HCT116 (cell line): ENCODE data around the gene SLCO4A1. TPM values are rescaled to one million over a fixed set of nuclear protein-coding genes. Genes with fewer than 3 reads are reported as not detected.

Experiments
- ATAC-seq: fragments of 200-7000 bp; cut with Tn5 transposase; 2 replicates; pipeline ENCODE4 v1.9.1; 2020; ENCODE audit warnings: mild to moderate bottlenecking, moderate library complexity
- BruUV-seq: library from RNA; stranded (reverse); fragments of 400-500 nt; replicated peaks from 2 replicates; lab custom pipeline; 2021; lab: Mats Ljungman, UMichigan
- CTCF ChIA-PET: fragments of 300-600 bp; sonication (Branson Sonifier 250); formaldehyde crosslinking; loops from one replicate; lab custom pipeline; 2021; ENCODE audit warnings: antibody characterized with exemption; lab: Charles Lee
- POLR2A ChIA-PET: fragments of 300-600, 350-600 bp; sonication (Branson Sonifier 250); formaldehyde crosslinking; loops from one replicate; lab custom pipeline; 2021; ENCODE audit warnings: antibody characterized with exemption; lab: Charles Lee
- RAD21 ChIA-PET, 2 experiments: fragments of 300-600 bp; sonication (Branson Sonifier 250); formaldehyde crosslinking; loops; one replicate each; lab custom pipeline; 2023; ENCODE audit warnings: low total read pairs in 2 of 2; ENCODE audit not compliant: uncharacterized antibody in 2 of 2, unreplicated experiment in 2 of 2, low non-redundant PET in 1 of 2; lab: Charles Lee
- DNase-seq: peaks from one replicate; pipeline ENCODE4 v3.0.0-alpha.2; 2010; ENCODE audit warnings: low read depth, low spot score
- H2AFZ ChIP-seq: fragments of 200-600 bp; shearing (Covaris generic), sonication (generic); 2 replicates; pipeline ENCODE4 v1.6.1; 2017; ENCODE audit warnings: low read depth, mixed run types, mixed read lengths, antibody characterized with exemption, low read length; ENCODE audit not compliant: poor library complexity, severe bottlenecking
- H3K27ac ChIP-seq: 2 replicates; pipeline ENCODE4 v1.5.1; 2012; ENCODE audit warnings: low read depth, low read length
- H3K27me3 ChIP-seq: fragments of 200-600 bp; sonication (generic); 2 replicates; pipeline ENCODE4 v1.6.1; 2016; ENCODE audit warnings: mixed run types, low read length, mixed read lengths; ENCODE audit not compliant: insufficient read depth
- H3K36me3 ChIP-seq, 2 experiments: fragments of 200-500 bp in 1 of 2; fragments of 200-600 bp in 1 of 2; sonication (Bioruptor generic) in 1 of 2; sonication (generic) in 1 of 2; 2 replicates each; pipeline versions ENCODE4 v1.5.1 to v1.6.1; 2014 to 2016; ENCODE audit warnings: low read length in 2 of 2, inconsistent platforms in 1 of 2, mixed read lengths in 1 of 2, mixed run types in 1 of 2; ENCODE audit not compliant: insufficient read depth in 2 of 2, control insufficient read depth in 1 of 2
- H3K4me1 ChIP-seq, 2 experiments: fragments of 200-600 bp in 1 of 2; sonication (generic) in 1 of 2; 2 replicates each; pipeline versions ENCODE4 v1.5.1 to v1.6.1; 2012 to 2017; ENCODE audit warnings: low read length in 2 of 2, inconsistent platforms in 1 of 2, mild to moderate bottlenecking in 1 of 2, mixed read lengths in 1 of 2, mixed run types in 1 of 2, moderate library complexity in 1 of 2; ENCODE audit not compliant: insufficient read depth in 2 of 2, control insufficient read depth in 1 of 2
- H3K4me2 ChIP-seq: fragments of 200-600 bp; sonication (generic); 2 replicates; pipeline ENCODE4 v1.6.1; 2017; ENCODE audit warnings: mixed run types, low read length, mixed read lengths
- H3K4me3 ChIP-seq, 2 experiments: fragments of 200-600 bp in 1 of 2; sonication (generic) in 1 of 2; replicated peaks in 1 of 2; 2 replicates each; pipeline ENCODE4 v1.5.1; 2011 to 2016; ENCODE audit warnings: low read length in 2 of 2, control low read depth in 1 of 2, low read depth in 1 of 2, mild to moderate bottlenecking in 1 of 2, mixed read lengths in 1 of 2, mixed run types in 1 of 2
- H3K79me2 ChIP-seq: fragments of 200-600 bp; sonication (generic); 2 replicates; pipeline ENCODE4 v1.6.1; 2017; ENCODE audit warnings: mild to moderate bottlenecking, mixed run types, low read length, moderate library complexity, mixed read lengths; ENCODE audit not compliant: insufficient read depth
- H3K9ac ChIP-seq: fragments of 200-600 bp; sonication (generic); 2 replicates; pipeline ENCODE4 v1.6.1; 2016; ENCODE audit warnings: low read length, mixed read lengths
- H3K9me2 ChIP-seq: fragments of 200-600 bp; sonication (generic), shearing (Covaris generic); 2 replicates; pipeline ENCODE4 v1.6.1; 2017; ENCODE audit warnings: mixed run types, mild to moderate bottlenecking, moderate library complexity; ENCODE audit not compliant: insufficient read depth
- H3K9me3 ChIP-seq, 2 experiments: fragments of 200-500 bp in 1 of 2; fragments of 200-600 bp in 1 of 2; sonication (Bioruptor generic) in 1 of 2; sonication (generic) in 1 of 2; 2 replicates each; pipeline ENCODE4 v1.6.1; 2014 to 2017; ENCODE audit warnings: low read length in 2 of 2, mixed read lengths in 2 of 2, inconsistent platforms in 1 of 2, low read depth in 1 of 2, mild to moderate bottlenecking in 1 of 2, mixed run types in 1 of 2, moderate library complexity in 1 of 2; ENCODE audit not compliant: control insufficient read depth in 1 of 2, insufficient read depth in 1 of 2
- H4K20me1 ChIP-seq: fragments of 200-600 bp; sonication (generic), shearing (Covaris generic); 2 replicates; pipeline ENCODE4 v1.6.1; 2017; ENCODE audit warnings: mixed run types, mild to moderate bottlenecking, moderate library complexity; ENCODE audit not compliant: insufficient read depth
- CBX3 ChIP-seq: IDR thresholded peaks from 2 replicates; pipeline ENCODE4 v1.6.1; 2012; ENCODE audit warnings: low read depth
- CEBPB ChIP-seq: IDR thresholded peaks from 2 replicates; pipeline ENCODE4 v1.6.1; 2012; ENCODE audit warnings: low read depth
- CTCF ChIP-seq, 3 experiments: fragments of 200-600 bp in 1 of 3; sonication (generic) in 1 of 3; IDR thresholded peaks in 2 of 3; conservative IDR thresholded peaks in 1 of 3; 2 replicates each; pipeline ENCODE4 v1.5.1; 2012 to 2017; ENCODE audit warnings: low read depth in 2 of 3, low read length in 2 of 3, antibody characterized with exemption in 1 of 3, borderline replicate concordance in 1 of 3, control low read depth in 1 of 3, mild to moderate bottlenecking in 1 of 3, mixed read lengths in 1 of 3, mixed run types in 1 of 3, moderate library complexity in 1 of 3; ENCODE audit not compliant: insufficient read depth in 1 of 3
- EGR1 ChIP-seq: IDR thresholded peaks from 2 replicates; pipeline ENCODE4 v1.6.1; 2012; ENCODE audit warnings: low read depth
- ELF1 ChIP-seq: IDR thresholded peaks from 2 replicates; pipeline ENCODE4 v1.6.1; 2012; ENCODE audit warnings: low read depth, borderline replicate concordance
- EZH2 ChIP-seq: fragments of 200-600 bp; sonication (generic); IDR thresholded peaks from 2 replicates; pipeline ENCODE4 v1.6.1; 2017; ENCODE audit warnings: antibody characterized with exemption, mixed run types
- FOSL1 ChIP-seq: IDR thresholded peaks from 2 replicates; pipeline ENCODE4 v1.6.1; 2012; ENCODE audit warnings: low read depth
- JUND ChIP-seq: IDR thresholded peaks from 2 replicates; pipeline ENCODE4 v1.6.1; 2012
- MAX ChIP-seq: IDR thresholded peaks from 2 replicates; pipeline ENCODE4 v1.6.1; 2012
- POLR2AphosphoS5 ChIP-seq: IDR thresholded peaks from 2 replicates; pipeline ENCODE4 v1.6.1; 2011; ENCODE audit warnings: mild to moderate bottlenecking, low read depth, low read length, moderate library complexity
- RAD21 ChIP-seq: IDR thresholded peaks from 2 replicates; pipeline ENCODE4 v1.6.1; 2012; ENCODE audit warnings: low read depth, mild to moderate bottlenecking
- SP1 ChIP-seq: IDR thresholded peaks from 2 replicates; pipeline ENCODE4 v1.6.1; 2012; ENCODE audit warnings: low read depth
- TCF7L2 ChIP-seq: IDR thresholded peaks from 2 replicates; pipeline ENCODE4 v1.7.0; 2011; ENCODE audit warnings: borderline replicate concordance, inconsistent platforms; ENCODE audit not compliant: insufficient read depth, insufficient read length; ENCODE audit errors: extremely low read depth
- ZBTB33 ChIP-seq: IDR thresholded peaks from 2 replicates; pipeline ENCODE4 v1.6.1; 2011; ENCODE audit warnings: mild to moderate bottlenecking, low read length, moderate library complexity; ENCODE audit not compliant: insufficient replicate concordance; ENCODE audit errors: extremely low read depth
- intact Hi-C: fragments of 100-400 bp; cut with micrococcal nuclease; formaldehyde crosslinking; loops from 2 replicates; pipeline ENCODE4 v1.10.0; 2022
- total RNA-seq: library from RNA; stranded (reverse); gene quantifications from one replicate; pipeline ENCODE4 v1.2.1, GENCODE V29; 2021; ENCODE audit not compliant: unreplicated experiment
- TF ChIP-seq, protein P1 (sequence below): IDR thresholded peaks from 2 replicates; pipeline ENCODE4 v1.6.1; 2012

Gene SLCO4A1
- total RNA-seq, 1 experiment from 2014 or later = 107 TPM

GRCh38 chr20:62699741-62700140, 57.4 kb downstream of the SLCO4A1 start:
- no peaks in the 10 kb centered on the region for H3K9me2 ChIP-seq
- POLR2A ChIA-PET = no interaction called here
- no TSS peak for BruUV-seq

More at GRCh38 chr20:62699741-62700140, 57.4 kb downstream of the SLCO4A1 start:
- Histone ChIP-seq H3K9me3 (no peaks in the 10 kb centered on the region), H3K36me3 (no peaks in the 10 kb centered on the region), H4K20me1 (no peaks in the 10 kb centered on the region), H3K4me1 (peaks cover 23 to 46% of the 10 kb centered on the region in 2 experiments), H3K27ac (no peak overlapping the region)
- intact Hi-C loops = no loop called here
- TF ChIP-seq ELF1 (no peak), JUND (no peak), ZBTB33 (no peak), FOSL1 (no peak), MAX (no peak), TCF7L2 (no peak), EZH2 (no peak), CBX3 (no peak), CTCF (IDR thresholded peaks at IDR 0.05 in 2 of 3, conservative IDR thresholded peaks at IDR 0.05 in 1 of 3; ENCODE audit: borderline replicate concordance in 1 of 3, insufficient read depth in 1 of 3, low read depth in 2 of 3, low read length in 2 of 3) (no peak), SP1 (no peak), CEBPB (no peak), EGR1 (no peak), RAD21 (no peak), POLR2AphosphoS5 (no peak)
- TF ChIP-seq, protein P1, sequence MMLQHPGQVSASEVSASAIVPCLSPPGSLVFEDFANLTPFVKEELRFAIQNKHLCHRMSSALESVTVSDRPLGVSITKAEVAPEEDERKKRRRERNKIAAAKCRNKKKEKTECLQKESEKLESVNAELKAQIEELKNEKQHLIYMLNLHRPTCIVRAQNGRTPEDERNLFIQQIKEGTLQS = no peak
- TF ChIP-seq, all 23 proteins: peak for 0
- Histone ChIP-seq H3K27me3 (no peaks in the 10 kb centered on the region), H3K9ac (no peak overlapping the region), H3K4me3 (no peak overlapping the region), H3K79me2 (no peaks in the 10 kb centered on the region), H3K4me2 (no peak overlapping the region), H2AFZ (no peak overlapping the region)
- ChIA-PET CTCF (no interaction called here), RAD21 (no interaction called here)
- ATAC-seq (no peak), DNase-seq (no peak)
